Erythroblast (primary cell): Measurements from ENCODE around the gene GPR171.

Source experiments
- GATA1 ChIP-seq: IDR thresholded peaks from 2 replicates; pipeline ENCODE4 v1.6.1; 2011; ENCODE audit warnings: low read depth, mild to moderate bottlenecking, control low read depth, low read length, moderate library complexity
- POLR2A ChIP-seq: IDR thresholded peaks from 2 replicates; pipeline ENCODE4 v1.6.1; 2011; ENCODE audit warnings: mild to moderate bottlenecking, low read length

DNA sequence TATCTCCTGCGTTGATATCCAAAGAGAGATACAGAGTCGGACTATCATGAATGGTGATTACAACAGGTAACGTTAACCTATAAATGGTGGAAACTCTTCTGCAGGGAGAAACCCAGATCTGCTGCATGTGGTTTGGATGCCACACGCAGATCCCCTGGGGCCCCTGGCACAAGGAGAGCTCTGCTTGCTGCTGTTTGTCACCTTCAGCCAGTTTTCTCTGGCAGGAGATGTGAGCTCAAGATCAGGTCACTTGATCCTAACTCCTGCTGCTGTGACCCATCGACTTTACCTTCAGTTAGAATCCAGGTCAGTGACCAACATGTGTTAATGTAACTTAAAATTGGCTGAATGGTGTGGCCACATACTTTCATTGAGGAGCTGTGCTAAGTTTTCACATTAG lies 23.8 kb upstream of the GPR171 start:
- TF ChIP-seq POLR2A (no peak), GATA1 (no peak)
